ENCODE data around the gene BCL2. TPM values are rescaled to one million over a fixed set of nuclear protein-coding genes. Genes with fewer than 3 reads are reported as not detected.

The BCL2 gene
- total RNA-seq, 1 donor from 2014 or later, result 9.3 TPM

DNA sequence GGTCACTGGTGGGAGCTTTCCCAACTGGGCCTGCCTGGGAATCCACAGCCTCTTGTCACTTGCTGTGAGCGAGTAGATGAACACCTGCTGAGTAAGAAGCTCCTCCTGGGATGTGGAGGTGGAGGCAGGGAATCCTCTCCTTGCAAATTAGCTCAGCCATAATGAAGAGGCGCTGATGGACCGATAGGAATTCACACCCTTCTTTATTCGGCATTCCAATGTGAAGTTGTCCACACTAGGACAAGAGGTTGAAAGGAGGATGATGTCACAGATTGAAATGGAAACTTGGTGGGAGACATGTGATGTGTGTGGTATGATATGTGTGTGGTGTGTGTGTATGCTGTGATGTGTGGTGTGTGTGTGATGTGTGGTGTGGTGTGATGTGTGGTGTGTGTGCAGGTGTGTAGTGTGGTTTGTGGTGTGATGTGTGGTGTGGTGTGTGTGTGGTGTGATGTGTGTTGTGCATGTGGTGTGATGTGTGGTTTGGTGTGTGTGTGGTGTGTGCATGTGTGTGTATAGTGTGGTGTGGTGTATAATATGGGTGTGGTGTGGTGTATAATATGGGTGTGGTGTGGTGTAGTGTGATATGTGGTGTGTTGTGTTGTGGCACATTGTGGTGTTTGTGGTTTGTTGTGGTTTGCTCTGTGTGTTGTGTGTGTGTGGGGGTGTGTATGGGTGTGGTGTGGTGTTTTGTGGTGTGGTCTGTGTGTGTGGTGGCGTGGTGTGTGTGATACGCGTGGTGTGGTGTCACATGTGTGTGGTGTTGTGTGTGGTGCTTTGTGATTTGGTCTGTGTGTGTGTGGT, 216.4 kb downstream of the BCL2 start:
- TF ChIP-seq, protein P1, sequence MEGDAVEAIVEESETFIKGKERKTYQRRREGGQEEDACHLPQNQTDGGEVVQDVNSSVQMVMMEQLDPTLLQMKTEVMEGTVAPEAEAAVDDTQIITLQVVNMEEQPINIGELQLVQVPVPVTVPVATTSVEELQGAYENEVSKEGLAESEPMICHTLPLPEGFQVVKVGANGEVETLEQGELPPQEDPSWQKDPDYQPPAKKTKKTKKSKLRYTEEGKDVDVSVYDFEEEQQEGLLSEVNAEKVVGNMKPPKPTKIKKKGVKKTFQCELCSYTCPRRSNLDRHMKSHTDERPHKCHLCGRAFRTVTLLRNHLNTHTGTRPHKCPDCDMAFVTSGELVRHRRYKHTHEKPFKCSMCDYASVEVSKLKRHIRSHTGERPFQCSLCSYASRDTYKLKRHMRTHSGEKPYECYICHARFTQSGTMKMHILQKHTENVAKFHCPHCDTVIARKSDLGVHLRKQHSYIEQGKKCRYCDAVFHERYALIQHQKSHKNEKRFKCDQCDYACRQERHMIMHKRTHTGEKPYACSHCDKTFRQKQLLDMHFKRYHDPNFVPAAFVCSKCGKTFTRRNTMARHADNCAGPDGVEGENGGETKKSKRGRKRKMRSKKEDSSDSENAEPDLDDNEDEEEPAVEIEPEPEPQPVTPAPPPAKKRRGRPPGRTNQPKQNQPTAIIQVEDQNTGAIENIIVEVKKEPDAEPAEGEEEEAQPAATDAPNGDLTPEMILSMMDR (IDR thresholded peaks at IDR 0.05; ENCODE audit: unreplicated experiment), result no peak
- H3K9me3 Mint-ChIP-seq, result peaks cover 5% of the 10 kb centered on the region
- no peak overlapping the region for H3K27ac Mint-ChIP-seq
- H3K4me1 Mint-ChIP-seq, result peaks cover 20% of the 10 kb centered on the region
- H3K36me3 Mint-ChIP-seq, result no peaks in the 10 kb centered on the region
- no peaks in the 10 kb centered on the region for H3K27me3 Mint-ChIP-seq (ENCODE audit: low read depth)
- no peak for DNase-seq (ENCODE audit: low spot score in 2 of 2, unreplicated experiment in 2 of 2)
- H3K4me3 Mint-ChIP-seq, result no peak overlapping the region

DNA sequence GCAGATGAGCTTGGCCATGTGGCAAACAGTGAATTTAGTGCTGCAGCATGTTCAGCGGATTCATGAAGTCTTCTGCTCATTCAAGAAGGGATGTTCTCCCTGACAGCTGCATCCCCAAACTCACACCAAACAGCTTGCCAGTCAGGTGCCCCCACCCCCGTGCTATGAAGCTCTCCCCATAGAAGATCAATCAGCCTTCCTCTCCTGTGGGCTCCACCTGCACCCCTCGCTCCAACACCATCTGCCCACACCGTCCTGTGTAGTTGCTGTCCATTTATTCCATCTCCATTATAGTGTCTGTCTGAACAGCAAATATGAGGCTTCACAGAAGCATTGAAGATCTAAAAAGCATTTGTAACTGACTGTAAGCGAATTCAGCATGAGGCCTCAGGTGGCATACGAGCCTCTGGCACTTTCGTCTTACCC, 218.9 kb downstream of the BCL2 start:
- Mint-ChIP-seq H3K36me3 (no peaks in the 10 kb centered on the region), H3K4me1 (peaks cover 33% of the 10 kb centered on the region), H3K4me3 (no peak overlapping the region), H3K27me3 (ENCODE audit: low read depth) (no peaks in the 10 kb centered on the region), H3K9me3 (peaks cover 5% of the 10 kb centered on the region), H3K27ac (no peak overlapping the region)
- no peak for DNase-seq (ENCODE audit: low spot score in 2 of 2, unreplicated experiment in 2 of 2)
- TF ChIP-seq, protein P1 (IDR thresholded peaks at IDR 0.05; ENCODE audit: unreplicated experiment), result no peak

DNA sequence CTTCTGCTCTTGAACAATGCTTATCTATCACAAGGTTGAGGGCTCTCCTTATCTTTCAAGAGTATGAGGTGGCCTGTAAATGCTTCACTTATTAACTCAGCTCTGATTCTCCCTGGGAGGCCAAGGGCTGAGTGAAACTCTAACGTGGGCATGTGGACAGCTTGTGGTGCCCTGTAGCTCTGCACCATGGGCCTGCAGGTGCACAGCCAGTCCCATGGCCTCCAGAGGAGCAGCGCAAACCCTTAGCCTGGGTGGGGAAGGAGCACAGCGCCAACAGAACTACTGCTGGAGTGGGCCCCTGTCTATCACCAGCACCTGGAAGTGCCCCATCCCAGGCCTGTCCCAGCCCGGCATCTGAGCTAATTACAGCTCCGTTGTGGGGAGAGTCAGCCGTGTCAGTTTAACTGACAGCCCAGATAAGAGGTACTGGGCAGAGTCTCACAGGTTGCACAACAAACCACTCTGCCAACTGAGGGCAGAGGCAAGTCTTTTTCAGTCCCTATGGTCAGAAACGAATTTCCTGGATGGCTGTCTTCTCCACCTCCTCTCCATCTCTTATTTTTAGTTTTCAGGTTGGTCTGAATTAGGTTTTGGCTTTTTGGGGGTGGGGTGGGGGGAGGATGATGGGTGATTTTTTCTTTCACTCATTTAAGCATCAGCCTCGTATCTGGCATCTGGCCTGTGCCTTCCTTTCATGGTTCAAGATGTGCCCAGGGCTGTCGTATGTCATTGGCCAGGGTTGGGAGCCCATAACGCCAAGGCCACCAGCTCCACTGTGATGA, 219.5 kb downstream of the BCL2 start:
- no peaks in the 10 kb centered on the region for H3K36me3 Mint-ChIP-seq

DNA sequence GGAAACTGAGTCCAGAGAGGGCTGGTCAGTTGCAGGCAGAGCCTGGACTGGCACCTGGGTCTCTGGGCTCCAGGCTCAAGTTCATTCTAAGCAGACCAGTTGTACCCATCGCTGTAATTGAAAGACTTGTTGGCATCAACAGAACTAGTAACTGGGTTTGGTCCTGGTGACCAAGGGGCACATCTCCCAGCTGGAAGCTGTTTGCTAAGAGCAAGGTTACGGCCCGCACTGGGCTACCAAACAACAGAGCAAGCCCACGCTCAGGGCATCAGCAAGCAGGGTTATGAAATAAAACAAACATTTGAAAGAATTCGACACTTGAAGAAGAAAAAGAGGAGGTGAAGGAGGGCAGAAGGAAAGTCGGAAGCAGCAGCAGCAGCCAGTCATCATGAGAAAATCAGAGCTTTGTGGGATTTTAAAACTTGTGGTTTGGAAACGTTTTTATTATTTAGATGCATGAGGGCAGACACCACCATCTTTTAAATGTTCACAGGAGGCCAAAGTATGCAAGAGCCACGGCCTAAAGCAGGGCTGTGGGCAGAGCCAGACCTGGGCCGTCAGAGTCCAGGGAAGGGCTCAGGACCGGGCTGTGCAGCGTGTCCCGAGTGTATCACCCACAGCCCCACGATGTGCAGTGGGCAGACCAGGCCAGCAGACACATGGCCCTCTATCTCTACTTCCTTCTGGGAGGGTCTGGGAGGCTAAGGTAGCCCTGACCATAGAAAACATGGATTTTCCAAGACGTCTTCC, 220.3 kb downstream of the BCL2 start:
- Mint-ChIP-seq H3K36me3 (no peaks in the 10 kb centered on the region), H3K27ac (no peak overlapping the region), H3K9me3 (no peaks in the 10 kb centered on the region), H3K4me3 (no peak overlapping the region), H3K27me3 (ENCODE audit: low read depth) (no peaks in the 10 kb centered on the region), H3K4me1 (peaks cover 36% of the 10 kb centered on the region)
- TF ChIP-seq, protein P1 (IDR thresholded peaks at IDR 0.05; ENCODE audit: unreplicated experiment), result no peak
- DNase-seq (ENCODE audit: low spot score in 2 of 2, unreplicated experiment in 2 of 2), result no peak

More for the DNA sequence above, 219.5 kb downstream of the BCL2 start:
- no peaks in the 10 kb centered on the region for H3K27me3 Mint-ChIP-seq (ENCODE audit: low read depth)
- H3K4me1 Mint-ChIP-seq, result peaks cover 36% of the 10 kb centered on the region
- TF ChIP-seq, protein P1 (IDR thresholded peaks at IDR 0.05; ENCODE audit: unreplicated experiment), result no peak
- H3K4me3 Mint-ChIP-seq, result no peak overlapping the region
- no peak overlapping the region for H3K27ac Mint-ChIP-seq
- DNase-seq (ENCODE audit: low spot score in 2 of 2, unreplicated experiment in 2 of 2), result no peak
- H3K9me3 Mint-ChIP-seq, result peaks cover under 1% of the 10 kb centered on the region

Data from mesothelial cell of epicardium (in vitro differentiated cells).